Putamen (tissue), 1 donor: Measurements from ENCODE around the gene HOXB13.

ENCODE experiments used
- DNase-seq: peaks from one replicate; pipeline ENCODE4 v3.0.0-alpha.2; 2016; ENCODE audit warnings: low spot score

The HOXB13 gene

DNA sequence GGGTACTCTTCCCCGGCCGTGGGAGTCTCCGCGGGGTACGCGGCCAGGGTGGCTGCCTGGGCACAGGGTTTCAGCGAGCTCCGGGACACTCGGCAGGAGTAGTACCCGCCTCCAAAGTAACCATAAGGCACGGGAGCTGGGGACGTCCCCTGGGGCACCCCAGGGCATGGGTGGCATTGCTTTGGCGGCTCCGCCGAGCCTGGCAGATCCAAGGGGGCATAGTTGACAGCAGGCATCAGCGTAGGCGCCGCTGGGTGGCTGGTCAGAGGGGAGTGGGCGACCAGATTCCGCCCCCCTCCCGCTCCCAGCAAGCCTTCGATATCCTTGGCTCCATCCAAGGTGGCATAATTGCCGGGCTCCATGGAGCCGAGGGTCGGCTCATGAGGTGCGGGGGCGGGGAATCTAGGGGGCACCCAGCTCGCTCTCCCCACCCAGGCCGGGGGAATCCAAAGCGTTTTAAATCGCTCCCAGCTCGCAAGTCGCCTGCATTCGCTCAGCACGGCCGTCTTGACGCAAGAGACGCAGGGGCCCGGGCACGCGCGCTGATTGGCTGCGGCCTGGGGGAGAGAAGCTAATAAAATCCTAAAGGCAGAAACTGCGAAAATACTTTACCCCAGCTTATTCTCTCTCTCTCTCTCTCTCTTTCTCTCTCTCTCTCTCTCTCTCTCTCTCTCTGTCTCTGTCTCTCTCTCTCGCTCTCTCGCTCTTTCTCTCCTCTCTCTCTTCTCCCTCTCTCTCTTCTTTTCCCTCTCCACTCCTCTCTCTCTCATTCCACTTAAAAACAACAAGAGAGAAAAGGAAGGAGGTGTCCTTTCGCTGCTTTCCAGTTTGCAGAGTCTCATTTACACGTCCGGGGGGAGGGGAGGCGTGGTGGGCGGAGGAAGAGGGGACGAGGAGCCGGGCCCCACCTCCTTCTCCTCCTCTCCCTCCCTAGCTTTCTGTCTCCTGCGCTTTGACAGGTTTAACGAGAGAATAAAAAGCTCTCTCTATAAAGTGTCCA, at the start of gene HOXB13:
TSS of gene HOXB13 (minus strand) at position 519 of the 1,000 bp plus-strand sequence. CDS start at position 362, 157 bp downstream.
- no peak for DNase-seq

DNA sequence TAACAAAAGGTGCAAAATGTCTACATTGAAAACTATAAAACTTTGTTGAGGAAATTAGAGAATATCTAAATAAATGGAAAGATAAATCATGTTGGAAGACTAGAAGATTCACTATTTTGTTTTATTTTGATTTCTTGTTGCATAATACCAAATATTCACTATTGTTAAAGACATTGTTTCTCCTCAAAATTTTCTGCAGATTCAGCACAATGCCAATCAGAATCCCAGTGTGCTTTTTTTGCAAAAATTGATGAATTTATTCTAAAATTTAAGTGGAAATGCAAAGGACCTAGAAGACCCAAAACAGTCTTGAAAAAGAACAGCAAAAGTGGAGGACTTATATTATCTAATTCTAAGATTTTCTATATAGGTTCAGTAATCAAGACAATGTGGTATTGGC, 48.1 kb upstream of the HOXB13 start:
- no peak for DNase-seq

- DNase-seq, result no peak
Measured at GRCh38 chr17:48773245-48773644, 44.7 kb upstream of the HOXB13 start.

DNA sequence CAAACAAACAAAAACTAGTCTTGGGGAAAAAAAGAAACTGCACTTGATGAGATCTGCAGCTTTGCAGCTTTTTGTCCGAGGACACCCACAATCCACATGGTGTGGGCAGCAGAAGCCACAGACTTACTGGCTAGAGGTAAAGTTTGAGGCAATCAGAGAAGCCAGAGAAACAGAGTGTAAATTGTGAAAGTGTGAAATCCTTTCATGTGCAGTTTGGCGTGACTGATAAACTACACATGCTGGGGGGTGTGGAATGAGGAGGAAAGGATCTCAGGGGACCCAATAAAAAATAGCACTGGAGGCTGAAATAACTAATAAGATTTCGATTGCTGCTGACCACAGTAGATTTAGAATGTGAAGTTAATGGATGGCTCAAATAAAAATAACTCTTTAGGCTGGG, 42.4 kb upstream of the HOXB13 start:
- DNase-seq, result no peak

GRCh38 chr17:48769009-48769675, 40.6 kb upstream of the HOXB13 start:
- peak; percentile 7 for DNase-seq

DNA sequence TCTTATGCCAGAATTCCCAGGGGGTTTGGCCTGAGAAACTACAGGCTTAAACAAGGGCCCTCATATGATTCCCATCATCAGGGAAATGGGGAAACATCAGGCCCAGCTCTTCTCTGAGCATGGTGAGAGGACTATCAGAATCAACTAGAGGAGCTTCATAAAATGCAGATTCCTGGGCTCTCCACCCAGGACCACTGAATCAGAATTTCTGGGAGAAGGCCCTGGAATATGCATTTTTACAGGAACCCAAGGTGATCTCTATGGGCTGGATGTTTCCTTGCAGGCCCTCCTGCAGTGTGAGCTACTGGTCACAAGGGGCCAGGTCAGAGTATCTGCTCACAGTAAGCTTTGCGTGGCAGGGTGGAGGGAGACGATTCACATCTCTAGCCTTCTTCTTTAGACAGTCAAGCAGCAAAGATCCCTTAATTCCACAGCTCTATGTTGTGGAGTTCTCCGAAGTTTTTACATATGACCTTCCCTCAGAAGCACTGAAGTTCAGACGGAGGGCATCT, 38.8 kb upstream of the HOXB13 start:
- DNase-seq, result no peak

GRCh38 chr17:48761114-48761513, 32.6 kb upstream of the HOXB13 start:
- no peak for DNase-seq

DNA sequence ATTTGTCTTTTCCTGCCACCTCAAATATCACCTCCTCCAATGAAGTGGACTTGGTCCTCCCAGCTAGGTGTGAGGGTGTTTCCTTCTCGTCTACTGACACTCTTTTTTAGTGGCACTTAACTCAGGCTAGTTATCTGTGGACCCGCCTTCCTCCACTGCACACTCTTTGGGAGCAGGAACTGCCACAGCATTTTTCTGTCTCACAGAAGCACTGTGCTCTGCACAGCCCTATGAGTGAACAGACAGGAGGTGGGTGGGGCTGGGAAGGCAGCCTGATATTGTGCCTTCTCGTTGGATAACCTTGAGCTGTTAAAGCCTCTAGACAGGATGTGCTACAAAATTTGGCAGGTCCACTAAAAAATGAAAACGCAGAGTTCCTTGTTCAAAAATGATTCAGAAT, 31.9 kb upstream of the HOXB13 start:
- DNase-seq, result no peak

DNA sequence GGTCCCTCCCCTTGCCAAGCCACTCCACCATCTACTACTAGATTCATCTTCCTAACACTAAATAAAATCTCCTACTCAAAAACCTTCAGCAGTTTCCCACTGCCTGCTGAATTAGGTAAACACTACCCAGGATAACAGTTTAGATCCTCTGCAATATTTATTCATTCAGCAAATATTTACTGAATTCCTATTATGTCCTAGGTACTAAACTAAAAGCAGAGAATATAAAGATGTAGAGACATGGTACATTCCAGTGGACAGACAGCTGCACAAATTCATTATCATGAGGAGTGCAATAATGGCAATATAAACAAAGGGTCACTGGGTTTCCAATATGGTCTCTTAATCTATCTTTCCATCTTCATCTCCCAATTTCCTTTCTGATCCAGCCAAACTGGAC, 30.7 kb upstream of the HOXB13 start:
- no peak for DNase-seq

DNA sequence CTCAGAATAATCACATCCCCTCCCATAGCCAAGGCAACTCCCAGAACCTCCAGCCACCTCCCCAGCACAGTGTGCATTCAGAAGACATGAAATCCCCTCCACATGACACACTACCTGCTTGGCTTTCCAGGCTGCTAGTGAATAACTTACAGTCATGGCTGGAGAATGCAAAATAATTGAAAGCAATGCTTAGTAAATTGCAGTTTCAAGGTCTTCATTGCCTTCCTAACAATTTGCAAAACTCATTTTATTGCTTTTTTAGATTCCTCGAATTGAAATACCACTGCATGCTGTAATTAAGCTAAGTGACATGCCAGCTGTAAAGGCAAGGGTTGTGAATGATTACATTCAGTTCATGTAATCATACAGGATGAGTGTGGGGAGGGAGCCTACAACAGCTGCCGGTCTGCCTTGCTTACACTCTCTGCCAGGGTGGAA, 29.0 kb upstream of the HOXB13 start:
- no peak for DNase-seq

DNA sequence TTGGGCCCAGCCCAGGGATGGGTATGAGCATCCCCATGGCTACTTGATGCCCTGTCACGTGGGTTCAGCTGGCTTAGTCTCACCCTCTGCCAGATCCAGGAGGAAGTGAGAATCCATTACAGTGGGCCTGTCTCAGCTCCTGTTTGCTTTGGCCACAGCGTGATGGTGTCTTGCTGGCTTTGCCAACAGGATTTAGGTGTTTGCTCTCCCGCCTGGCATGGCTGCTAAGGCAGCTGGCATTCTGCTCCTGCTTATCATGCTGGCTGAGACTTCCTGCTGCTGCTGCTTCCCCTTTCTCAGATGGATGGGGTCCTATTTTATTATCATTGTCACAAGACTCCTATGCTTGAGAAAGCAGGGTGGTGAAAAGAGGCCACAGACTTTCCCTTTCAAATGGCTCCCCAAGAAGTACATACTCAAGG, 28.3 kb upstream of the HOXB13 start:
- DNase-seq, result no peak

DNA sequence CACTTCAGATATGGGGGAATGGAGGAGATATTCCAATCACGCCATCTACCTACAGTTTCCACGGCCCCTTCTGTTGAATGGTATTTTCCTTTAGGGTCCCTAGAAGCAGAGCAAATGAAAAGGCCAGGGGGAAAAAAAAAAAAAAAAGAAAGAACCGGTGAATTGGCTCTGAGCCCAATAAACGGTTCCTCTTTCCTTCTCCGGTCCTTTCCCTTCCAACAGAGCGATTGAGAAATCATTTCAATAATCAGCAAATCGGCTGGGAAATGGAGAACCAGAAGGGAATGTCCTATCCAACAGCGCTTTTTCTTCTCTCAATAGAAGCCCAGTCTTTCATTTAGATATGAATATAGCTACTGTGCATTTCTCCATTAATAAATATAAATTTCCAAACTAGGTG, 26.8 kb upstream of the HOXB13 start:
- no peak for DNase-seq

DNA sequence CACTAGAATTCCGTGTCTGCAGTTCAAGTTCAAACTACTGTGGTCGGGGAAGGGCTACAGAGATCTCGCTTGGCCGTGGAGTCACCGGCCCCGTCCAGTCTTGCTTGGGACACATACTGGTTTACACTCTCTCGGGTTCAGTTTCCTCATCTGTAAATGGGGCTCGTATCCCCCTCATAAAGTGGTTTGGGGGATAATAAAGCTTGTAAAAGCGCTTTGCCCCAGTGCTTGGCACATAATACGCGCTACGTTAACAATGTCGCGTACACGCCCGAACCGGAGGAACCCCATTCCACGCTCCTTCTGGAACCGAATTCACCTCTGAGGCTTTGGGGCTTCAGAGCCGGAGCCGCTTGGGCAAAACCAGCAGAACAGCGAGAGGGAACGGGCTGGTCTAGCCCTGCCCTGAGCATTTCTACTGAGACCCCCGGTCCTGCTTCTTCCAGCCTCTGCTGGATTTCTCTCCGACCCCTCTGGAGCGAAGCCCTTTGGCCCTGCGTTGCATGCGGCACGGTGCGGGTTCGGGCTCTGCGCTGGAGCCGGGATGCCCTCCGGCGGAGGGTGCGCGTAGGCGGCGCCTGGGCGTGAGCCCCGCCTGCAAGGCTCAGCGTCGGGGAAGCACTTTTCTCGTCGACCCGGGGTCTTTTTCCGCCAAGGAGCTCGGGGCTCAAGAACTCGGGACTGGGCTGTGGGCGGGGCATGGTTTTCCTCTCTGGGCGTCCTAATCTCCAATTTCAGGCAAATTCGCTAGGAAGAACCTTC, 26.1 kb upstream of the HOXB13 start:
- no peak for DNase-seq

- no peak for DNase-seq
Measured at GRCh38 chr17:48753794-48754499, 25.4 kb upstream of the HOXB13 start.

DNA sequence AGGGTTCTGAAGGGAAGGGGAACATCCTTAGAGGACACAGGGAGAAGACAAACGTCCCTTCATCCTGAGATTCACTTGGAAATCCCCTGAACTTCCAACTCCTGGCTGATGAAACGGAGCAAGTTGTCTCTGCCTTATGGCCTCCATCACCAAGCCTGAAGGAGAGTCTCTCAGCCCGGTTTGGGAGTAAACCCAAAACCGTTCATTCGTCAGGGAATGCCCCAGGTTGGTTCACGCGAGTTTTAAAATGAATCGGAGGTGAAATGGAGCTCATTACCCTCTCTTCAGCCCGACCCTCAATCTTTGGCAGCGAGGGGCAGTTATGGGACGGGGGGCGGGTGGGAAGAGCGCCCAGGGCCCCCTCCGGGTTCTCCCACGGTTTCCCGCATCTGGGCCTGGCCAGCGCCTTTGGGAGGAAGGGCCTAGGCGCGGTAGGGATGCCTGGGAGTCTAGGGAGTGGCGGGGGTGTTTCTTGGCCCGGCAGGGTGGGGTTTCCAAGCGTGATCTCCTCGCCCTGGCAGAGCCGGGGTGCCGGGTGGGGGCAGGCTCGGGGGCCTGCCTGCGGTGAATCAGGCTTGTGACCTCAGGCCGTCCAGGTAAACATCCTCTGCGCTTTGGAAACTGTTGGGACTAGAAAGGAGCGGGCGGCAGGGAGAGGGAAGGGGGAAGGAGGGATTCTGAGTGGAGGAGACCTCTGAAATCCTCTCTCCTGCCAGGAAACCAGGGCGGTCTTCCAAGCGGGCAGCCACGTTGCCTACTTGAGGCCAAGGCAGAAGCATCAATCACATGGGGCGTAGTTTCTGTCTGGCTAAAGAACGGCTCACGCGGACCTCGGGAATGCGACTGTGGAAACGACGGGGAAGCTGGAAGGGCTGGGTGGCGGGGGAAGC, 24.1 kb upstream of the HOXB13 start:
- DNase-seq, result no peak

DNA sequence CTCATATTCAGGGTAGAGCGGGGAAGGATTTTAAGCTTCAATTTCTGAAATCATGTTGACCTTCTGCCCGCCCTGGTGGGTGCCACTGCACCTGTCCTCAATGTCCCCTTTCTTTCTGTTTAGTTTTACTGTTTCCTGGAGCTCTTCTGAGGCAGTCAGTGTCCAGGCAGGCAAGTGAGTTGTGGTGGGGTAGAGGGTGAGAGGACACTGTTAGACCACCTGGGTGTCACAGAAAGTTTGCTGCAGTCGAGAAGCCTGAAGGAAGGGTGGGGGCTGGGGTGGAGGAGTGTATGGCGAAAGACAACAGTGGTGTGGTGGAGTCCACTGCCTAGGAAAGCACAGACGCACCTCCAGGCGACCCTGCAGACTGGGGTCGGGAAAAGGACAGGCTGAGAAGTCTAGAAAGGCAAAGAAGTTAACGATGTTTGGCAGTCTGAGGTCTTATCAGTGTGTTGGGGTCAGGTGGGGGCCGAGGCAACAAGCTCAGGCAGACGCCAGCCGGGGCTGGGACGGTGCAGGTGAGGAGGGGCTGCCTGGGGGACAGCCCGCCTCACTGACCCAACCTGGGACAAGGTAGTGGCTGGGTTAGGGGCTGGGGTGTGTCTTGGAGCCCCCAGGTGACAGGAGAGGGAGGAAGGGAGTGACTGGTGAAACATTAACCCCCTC, 23.3 kb upstream of the HOXB13 start:
- DNase-seq, result no peak

DNA sequence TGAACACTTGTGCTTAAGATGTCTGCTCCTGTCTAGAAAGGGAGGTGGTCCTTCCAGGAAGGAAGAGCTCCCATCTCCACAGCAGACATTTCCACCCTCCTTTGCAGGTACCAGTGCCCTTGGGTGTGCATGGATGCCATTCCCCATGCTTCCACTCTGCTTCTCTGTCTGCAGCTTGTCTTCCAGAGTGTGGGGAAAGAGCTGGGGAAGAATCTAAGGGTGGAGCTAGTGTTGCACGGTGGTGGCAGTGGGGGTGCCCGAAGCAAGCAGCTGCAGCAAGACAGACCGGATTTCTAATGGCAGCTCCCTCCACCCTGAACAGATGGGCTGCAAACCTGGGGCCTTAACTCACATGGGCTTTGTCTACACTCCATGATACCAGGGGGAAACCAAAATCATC, 22.6 kb upstream of the HOXB13 start:
- DNase-seq, result no peak

GRCh38 chr17:48749621-48750553, 21.3 kb upstream of the HOXB13 start:
- no peak for DNase-seq
